Measurements from ENCODE around the gene TRIM33.
"Not testable (repeated sequence)": the region's sequence is repeated elsewhere in the genome, so short reads cannot be mapped to it uniquely, and the experiment has no call there.

The TRIM33 gene

GRCh38 chr1:114423455-114423854 is 87.5 kb downstream of the TRIM33 start:
- Histone ChIP-seq H3K36me3 (ENCODE audit: control insufficient read depth in 2 of 2, insufficient read depth in 2 of 2, low read length in 2 of 2) (peaks cover 23 to 24% of the 10 kb centered on the region in 2 donors), H3K4me1 (ENCODE audit: control insufficient read depth, insufficient read depth, low read length) (no peaks in the 10 kb centered on the region), H3K4me3 (ENCODE audit: low read length in 2 of 2) (no peak overlapping the region), H3K27ac (ENCODE audit: low read length) (no peak overlapping the region), H3K9me3 (ENCODE audit: control insufficient read depth in 2 of 2, low read length in 2 of 2) (no peaks in the 10 kb centered on the region), H3K27me3 (ENCODE audit: control insufficient read depth in 1 of 2, insufficient read depth in 2 of 2, low read length in 2 of 2) (no peaks in the 10 kb centered on the region), H3K9ac (ENCODE audit: low read length in 2 of 2) (no peak overlapping the region)

GRCh38 chr1:114418948-114419347 is 92.1 kb downstream of the TRIM33 start:
- not testable (repeated sequence) for H3K27ac ChIP-seq (ENCODE audit: low read length); H3K9me3 ChIP-seq (ENCODE audit: control insufficient read depth in 2 of 2, low read length in 2 of 2); H3K27me3 ChIP-seq (ENCODE audit: control insufficient read depth in 1 of 2, insufficient read depth in 2 of 2, low read length in 2 of 2); H3K4me1 ChIP-seq (ENCODE audit: control insufficient read depth, insufficient read depth, low read length); H3K4me3 ChIP-seq (ENCODE audit: low read length in 2 of 2); H3K9ac ChIP-seq (ENCODE audit: low read length in 2 of 2)
- H3K36me3 ChIP-seq (ENCODE audit: control insufficient read depth in 2 of 2, insufficient read depth in 2 of 2, low read length in 2 of 2): peaks cover 28 to 30% of the 10 kb centered on the region in 2 donors

GRCh38 chr1:114397601-114398000 is 113.4 kb downstream of the TRIM33 start:
- H3K4me3 ChIP-seq (ENCODE audit: low read length in 2 of 2): no peak overlapping the region
- no peaks in the 10 kb centered on the region for H3K9me3 ChIP-seq (ENCODE audit: control insufficient read depth in 2 of 2, low read length in 2 of 2)
- H3K36me3 ChIP-seq (ENCODE audit: control insufficient read depth in 2 of 2, insufficient read depth in 2 of 2, low read length in 2 of 2): peaks cover 3 to 4% of the 10 kb centered on the region in 2 donors
- no peak overlapping the region for H3K9ac ChIP-seq (ENCODE audit: low read length in 2 of 2)
- H3K27ac ChIP-seq (ENCODE audit: low read length): no peak overlapping the region
- no peaks in the 10 kb centered on the region for H3K27me3 ChIP-seq (ENCODE audit: control insufficient read depth in 1 of 2, insufficient read depth in 2 of 2, low read length in 2 of 2)
- no peaks in the 10 kb centered on the region for H3K4me1 ChIP-seq (ENCODE audit: control insufficient read depth, insufficient read depth, low read length)

- Histone ChIP-seq H3K27me3 (ENCODE audit: control insufficient read depth in 1 of 2, insufficient read depth in 2 of 2, low read length in 2 of 2) (no peaks in the 10 kb centered on the region), H3K27ac (ENCODE audit: low read length) (no peak overlapping the region), H3K36me3 (ENCODE audit: control insufficient read depth in 2 of 2, insufficient read depth in 2 of 2, low read length in 2 of 2) (peaks cover 4 to 8% of the 10 kb centered on the region in 2 donors), H3K9ac (ENCODE audit: low read length in 2 of 2) (no peak overlapping the region), H3K9me3 (ENCODE audit: control insufficient read depth in 2 of 2, low read length in 2 of 2) (no peaks in the 10 kb centered on the region), H3K4me3 (ENCODE audit: low read length in 2 of 2) (no peak overlapping the region), H3K4me1 (ENCODE audit: control insufficient read depth, insufficient read depth, low read length) (no peaks in the 10 kb centered on the region)
Observed at GRCh38 chr1:114395863-114396262, 115.1 kb downstream of the TRIM33 start.

- Histone ChIP-seq H3K27ac (ENCODE audit: low read length) (no peak overlapping the region), H3K9me3 (ENCODE audit: control insufficient read depth in 2 of 2, low read length in 2 of 2) (peaks cover 0 to 3% of the 10 kb centered on the region in 2 donors), H3K9ac (ENCODE audit: low read length in 2 of 2) (no peak overlapping the region), H3K27me3 (ENCODE audit: control insufficient read depth in 1 of 2, insufficient read depth in 2 of 2, low read length in 2 of 2) (no peaks in the 10 kb centered on the region), H3K4me1 (ENCODE audit: control insufficient read depth, insufficient read depth, low read length) (no peaks in the 10 kb centered on the region), H3K4me3 (ENCODE audit: low read length in 2 of 2) (no peak overlapping the region), H3K36me3 (ENCODE audit: control insufficient read depth in 2 of 2, insufficient read depth in 2 of 2, low read length in 2 of 2) (peaks cover under 1 to 8% of the 10 kb centered on the region in 2 donors)
Observed at GRCh38 chr1:114390960-114391359, 120.0 kb downstream of the TRIM33 start.

GRCh38 chr1:114390361-114390760 is 120.6 kb downstream of the TRIM33 start:
- H3K36me3 ChIP-seq (ENCODE audit: control insufficient read depth in 2 of 2, insufficient read depth in 2 of 2, low read length in 2 of 2): peaks cover 0 to 8% of the 10 kb centered on the region in 2 donors
- H3K27me3 ChIP-seq (ENCODE audit: control insufficient read depth in 1 of 2, insufficient read depth in 2 of 2, low read length in 2 of 2): no peaks in the 10 kb centered on the region
- H3K9ac ChIP-seq (ENCODE audit: low read length in 2 of 2): no peak overlapping the region
- H3K4me3 ChIP-seq (ENCODE audit: low read length in 2 of 2): no peak overlapping the region
- H3K27ac ChIP-seq (ENCODE audit: low read length): no peak overlapping the region
- no peaks in the 10 kb centered on the region for H3K4me1 ChIP-seq (ENCODE audit: control insufficient read depth, insufficient read depth, low read length)
- peaks cover 3 to 9% of the 10 kb centered on the region in 2 donors for H3K9me3 ChIP-seq (ENCODE audit: control insufficient read depth in 2 of 2, low read length in 2 of 2)

- no peaks in the 10 kb centered on the region for H3K4me1 ChIP-seq (ENCODE audit: control insufficient read depth, insufficient read depth, low read length)
- H3K27ac ChIP-seq (ENCODE audit: low read length): no peak overlapping the region
- H3K9me3 ChIP-seq (ENCODE audit: control insufficient read depth in 2 of 2, low read length in 2 of 2): peaks cover 5 to 12% of the 10 kb centered on the region in 2 donors
- H3K27me3 ChIP-seq (ENCODE audit: control insufficient read depth in 1 of 2, insufficient read depth in 2 of 2, low read length in 2 of 2): no peaks in the 10 kb centered on the region
- peaks cover 0 to 6% of the 10 kb centered on the region in 2 donors for H3K36me3 ChIP-seq (ENCODE audit: control insufficient read depth in 2 of 2, insufficient read depth in 2 of 2, low read length in 2 of 2)
- no peak overlapping the region for H3K4me3 ChIP-seq (ENCODE audit: low read length in 2 of 2)
- no peak overlapping the region for H3K9ac ChIP-seq (ENCODE audit: low read length in 2 of 2)
Observed at GRCh38 chr1:114388432-114389003, 122.5 kb downstream of the TRIM33 start.

- not testable (repeated sequence) for H3K36me3 ChIP-seq (ENCODE audit: control insufficient read depth in 2 of 2, insufficient read depth in 2 of 2, low read length in 2 of 2); H3K4me1 ChIP-seq (ENCODE audit: control insufficient read depth, insufficient read depth, low read length); H3K27ac ChIP-seq (ENCODE audit: low read length); H3K4me3 ChIP-seq (ENCODE audit: low read length in 2 of 2); H3K27me3 ChIP-seq (ENCODE audit: control insufficient read depth in 1 of 2, insufficient read depth in 2 of 2, low read length in 2 of 2); H3K9ac ChIP-seq (ENCODE audit: low read length in 2 of 2)
- peaks cover 5 to 12% of the 10 kb centered on the region in 2 donors for H3K9me3 ChIP-seq (ENCODE audit: control insufficient read depth in 2 of 2, low read length in 2 of 2)
Observed at GRCh38 chr1:114387585-114387984, 123.4 kb downstream of the TRIM33 start.

GRCh38 chr1:114387010-114387360 is 124.0 kb downstream of the TRIM33 start:
- Histone ChIP-seq H3K9me3 (ENCODE audit: control insufficient read depth in 2 of 2, low read length in 2 of 2) (peaks cover 5 to 12% of the 10 kb centered on the region in 2 donors), H3K4me3 (ENCODE audit: low read length in 2 of 2) (no peak overlapping the region), H3K9ac (ENCODE audit: low read length in 2 of 2) (no peak overlapping the region), H3K27me3 (ENCODE audit: control insufficient read depth in 1 of 2, insufficient read depth in 2 of 2, low read length in 2 of 2) (no peaks in the 10 kb centered on the region), H3K36me3 (ENCODE audit: control insufficient read depth in 2 of 2, insufficient read depth in 2 of 2, low read length in 2 of 2) (peaks cover 0 to 2% of the 10 kb centered on the region in 2 donors), H3K27ac (ENCODE audit: low read length) (no peak overlapping the region), H3K4me1 (ENCODE audit: control insufficient read depth, insufficient read depth, low read length) (no peaks in the 10 kb centered on the region)

GRCh38 chr1:114386129-114387009 is 124.6 kb downstream of the TRIM33 start:
- Histone ChIP-seq H3K27ac (ENCODE audit: low read length) (no peak overlapping the region), H3K9ac (ENCODE audit: low read length in 2 of 2) (no peak overlapping the region), H3K4me1 (ENCODE audit: control insufficient read depth, insufficient read depth, low read length) (no peaks in the 10 kb centered on the region)

GRCh38 chr1:114384922-114385321 is 126.1 kb downstream of the TRIM33 start:
- H3K9ac ChIP-seq (ENCODE audit: low read length in 2 of 2): no peak overlapping the region
- no peak overlapping the region for H3K27ac ChIP-seq (ENCODE audit: low read length)
- H3K27me3 ChIP-seq (ENCODE audit: control insufficient read depth in 1 of 2, insufficient read depth in 2 of 2, low read length in 2 of 2): no peaks in the 10 kb centered on the region
- H3K9me3 ChIP-seq (ENCODE audit: control insufficient read depth in 2 of 2, low read length in 2 of 2): peaks cover 5 to 12% of the 10 kb centered on the region in 2 donors
- H3K36me3 ChIP-seq (ENCODE audit: control insufficient read depth in 2 of 2, insufficient read depth in 2 of 2, low read length in 2 of 2): no peaks in the 10 kb centered on the region
- H3K4me3 ChIP-seq (ENCODE audit: low read length in 2 of 2): no peak overlapping the region
- H3K4me1 ChIP-seq (ENCODE audit: control insufficient read depth, insufficient read depth, low read length): no peaks in the 10 kb centered on the region

More at GRCh38 chr1:114386129-114387009, 124.6 kb downstream of the TRIM33 start:
- Histone ChIP-seq H3K9me3 (ENCODE audit: control insufficient read depth in 2 of 2, low read length in 2 of 2) (peaks cover 5 to 12% of the 10 kb centered on the region in 2 donors), H3K36me3 (ENCODE audit: control insufficient read depth in 2 of 2, insufficient read depth in 2 of 2, low read length in 2 of 2) (no peaks in the 10 kb centered on the region), H3K27me3 (ENCODE audit: control insufficient read depth in 1 of 2, insufficient read depth in 2 of 2, low read length in 2 of 2) (no peaks in the 10 kb centered on the region), H3K4me3 (ENCODE audit: low read length in 2 of 2) (no peak overlapping the region)

Measured in stomach smooth muscle (tissue), 2 donors.